IMR-90 (cell line): ENCODE measurements around the gene CNIH1. TPM values are rescaled to one million over a fixed set of nuclear protein-coding genes. Genes with fewer than 3 reads are reported as not detected.

Experiments used
- ATAC-seq: fragments of 200-7000 bp; cut with Tn5 transposase; 2 replicates; pipeline ENCODE4 v1.9.1; 2020; ENCODE audit warnings: low read depth, mild to moderate bottlenecking, moderate library complexity
- BruUV-seq: library from RNA; stranded (reverse); fragments of 400-500 nt; replicated peaks from 2 replicates; lab custom pipeline; 2021; lab: Mats Ljungman, UMichigan
- CTCF ChIA-PET: fragments of 300-600 bp; formaldehyde crosslinking; extraction: SDS; loops from one replicate; lab custom pipeline; 2021; ENCODE audit warnings: antibody characterized with exemption; lab: Yijun Ruan, JAX
- POLR2A ChIA-PET: fragments of 300-600 bp; sonication (Branson Sonifier 250); formaldehyde crosslinking; loops from one replicate; lab custom pipeline; 2022; ENCODE audit warnings: antibody characterized with exemption; ENCODE audit not compliant: unreplicated experiment; lab: Charles Lee
- DNase-seq: peaks from one replicate; pipeline ENCODE4 v3.0.0; 2013
- H2AFZ ChIP-seq: replicated peaks from 2 replicates; pipeline ENCODE3; 2013; ENCODE audit warnings: low read length, mild to moderate bottlenecking; ENCODE audit not compliant: poor library complexity
- H2AK5ac ChIP-seq: 2 replicates; pipeline ENCODE4 v1.6.1; 2013; ENCODE audit warnings: low read depth, low read length, inconsistent platforms
- H2AK9ac ChIP-seq: replicated peaks from 2 replicates; pipeline ENCODE3; 2013; ENCODE audit warnings: mild to moderate bottlenecking, low read depth, low read length, moderate library complexity; ENCODE audit not compliant: poor library complexity
- H2BK120ac ChIP-seq: 2 replicates; pipeline ENCODE4 v1.6.1; 2013; ENCODE audit warnings: low read depth, low read length, inconsistent platforms
- H2BK15ac ChIP-seq: 3 replicates; pipeline ENCODE4 v1.6.1; 2013; ENCODE audit warnings: low read depth, low read length, inconsistent platforms
- H2BK20ac ChIP-seq: 2 replicates; pipeline ENCODE4 v1.6.1; 2013; ENCODE audit warnings: low read depth, mild to moderate bottlenecking, inconsistent platforms, low read length, moderate library complexity
- H2BK5ac ChIP-seq: 2 replicates; pipeline ENCODE4 v1.6.1; 2013; ENCODE audit warnings: mild to moderate bottlenecking, low read depth, low read length, inconsistent platforms; ENCODE audit not compliant: poor library complexity, severe bottlenecking
- H3K14ac ChIP-seq: replicated peaks from 2 replicates; pipeline ENCODE4 v1.6.1; 2013; ENCODE audit warnings: low read depth, low read length, inconsistent platforms
- H3K18ac ChIP-seq: 2 replicates; pipeline ENCODE4 v1.6.1; 2013; ENCODE audit warnings: low read depth, low read length, control low read depth
- H3K23ac ChIP-seq: 2 replicates; pipeline ENCODE4 v1.6.1; 2013; ENCODE audit warnings: low read depth, low read length, inconsistent platforms
- H3K27ac ChIP-seq: 2 replicates; pipeline ENCODE4 v1.5.1; 2013; ENCODE audit warnings: mild to moderate bottlenecking, control low read depth, low read length; ENCODE audit not compliant: insufficient read depth
- H3K27me3 ChIP-seq: 2 replicates; pipeline ENCODE4 v1.6.1; 2013; ENCODE audit warnings: low read length; ENCODE audit not compliant: control insufficient read depth, insufficient read depth
- H3K36me3 ChIP-seq: 2 replicates; pipeline ENCODE4 v1.6.1; 2013; ENCODE audit warnings: low read length, mixed read lengths; ENCODE audit not compliant: control insufficient read depth, insufficient read depth
- H3K4ac ChIP-seq: 2 replicates; pipeline ENCODE4 v1.6.1; 2013; ENCODE audit warnings: low read depth, low read length, inconsistent platforms
- H3K4me1 ChIP-seq: 2 replicates; pipeline ENCODE4 v1.6.1; 2013; ENCODE audit warnings: low read length, mixed read lengths; ENCODE audit not compliant: control insufficient read depth, insufficient read depth
- H3K4me2 ChIP-seq: 2 replicates; pipeline ENCODE4 v1.6.1; 2013; ENCODE audit warnings: low read depth, mild to moderate bottlenecking, control low read depth, low read length, moderate library complexity
- H3K4me3 ChIP-seq: 2 replicates; pipeline ENCODE4 v1.5.1; 2013; ENCODE audit warnings: low read depth, mild to moderate bottlenecking, control low read depth, low read length, moderate library complexity; ENCODE audit not compliant: insufficient read depth
- H3K56ac ChIP-seq: 2 replicates; pipeline ENCODE4 v1.6.1; 2013; ENCODE audit warnings: low read length, inconsistent platforms; ENCODE audit not compliant: insufficient read depth; ENCODE audit errors: extremely low read depth
- H3K79me1 ChIP-seq, 2 experiments: 2 replicates each; pipeline ENCODE4 v1.6.1; 2013; ENCODE audit warnings: low read length in 2 of 2, inconsistent platforms in 1 of 2, low read depth in 1 of 2
- H3K9ac ChIP-seq: 2 replicates; pipeline ENCODE4 v1.6.1; 2013; ENCODE audit warnings: low read depth, low read length, control low read depth
- H3K9me1 ChIP-seq: 2 replicates; pipeline ENCODE4 v1.6.1; 2013; ENCODE audit warnings: low read length, inconsistent platforms; ENCODE audit not compliant: insufficient read depth
- H3K9me3 ChIP-seq: 2 replicates; pipeline ENCODE4 v1.6.1; 2013; ENCODE audit warnings: low read length; ENCODE audit not compliant: control insufficient read depth, insufficient read depth
- H4K20me1 ChIP-seq: 2 replicates; pipeline ENCODE4 v1.6.1; 2013; ENCODE audit warnings: low read length, inconsistent platforms; ENCODE audit not compliant: insufficient read depth
- H4K5ac ChIP-seq: 2 replicates; pipeline ENCODE4 v1.6.1; 2013; ENCODE audit warnings: mild to moderate bottlenecking, low read depth, low read length, control low read depth
- H4K8ac ChIP-seq, 2 experiments: 2 replicates each; pipeline ENCODE4 v1.6.1; 2013; ENCODE audit warnings: low read depth in 2 of 2, low read length in 2 of 2, control low read depth in 1 of 2, inconsistent platforms in 1 of 2
- H4K91ac ChIP-seq: 2 replicates; pipeline ENCODE4 v1.6.1; 2013; ENCODE audit warnings: low read depth, low read length, inconsistent platforms; ENCODE audit not compliant: insufficient read depth
- BHLHE40 ChIP-seq: fragments of 150-350 bp; IDR thresholded peaks from 2 replicates; pipeline ENCODE4 v1.6.1; 2016; ENCODE audit warnings: mild to moderate bottlenecking, low read depth, low read length
- CEBPB ChIP-seq: IDR thresholded peaks from 2 replicates; pipeline ENCODE4 v1.6.1; 2012; ENCODE audit warnings: low read depth, low read length, improper control_type of control experiment
- CHD1 ChIP-seq: IDR thresholded peaks from 2 replicates; pipeline ENCODE4 v1.6.1; 2012; ENCODE audit warnings: low read depth, low read length, improper control_type of control experiment
- CTCF ChIP-seq: conservative IDR thresholded peaks from 2 replicates; pipeline ENCODE4 v1.5.1; 2012; ENCODE audit warnings: mild to moderate bottlenecking, low read depth, low read length, improper control_type of control experiment
- FOS ChIP-seq: fragments of 150-350 bp; IDR thresholded peaks from 2 replicates; pipeline ENCODE4 v1.6.1; 2016; ENCODE audit warnings: low read depth, low read length
- MAFK ChIP-seq: IDR thresholded peaks from 2 replicates; pipeline ENCODE4 v1.6.1; 2012; ENCODE audit warnings: low read depth, low read length, improper control_type of control experiment
- MAZ ChIP-seq: IDR thresholded peaks from 2 replicates; pipeline ENCODE4 v1.6.1; 2012; ENCODE audit warnings: low read depth, mild to moderate bottlenecking, low read length, improper control_type of control experiment, moderate library complexity, borderline replicate concordance
- MXI1 ChIP-seq: IDR thresholded peaks from 2 replicates; pipeline ENCODE4 v1.6.1; 2012; ENCODE audit warnings: low read depth, mild to moderate bottlenecking, low read length, moderate library complexity, borderline replicate concordance
- NFE2L2 ChIP-seq: fragments of 150-350 bp; IDR thresholded peaks from 2 replicates; pipeline ENCODE4 v1.6.1; 2016; ENCODE audit warnings: low read depth, mild to moderate bottlenecking, low read length
- POLR2A ChIP-seq: IDR thresholded peaks from 2 replicates; pipeline ENCODE4 v1.6.1; 2012; ENCODE audit warnings: mild to moderate bottlenecking, low read depth, low read length
- RAD21 ChIP-seq: IDR thresholded peaks from 2 replicates; pipeline ENCODE4 v1.6.1; 2012; ENCODE audit warnings: low read length, improper control_type of control experiment
- RCOR1 ChIP-seq: IDR thresholded peaks from 2 replicates; pipeline ENCODE4 v1.6.1; 2012; ENCODE audit warnings: mild to moderate bottlenecking, low read length, improper control_type of control experiment; ENCODE audit not compliant: insufficient replicate concordance
- RFX5 ChIP-seq: IDR thresholded peaks from 2 replicates; pipeline ENCODE4 v1.8.0; 2012; ENCODE audit warnings: low read depth, mild to moderate bottlenecking, low read length, moderate library complexity
- SMC3 ChIP-seq: fragments of 150-350 bp; IDR thresholded peaks from 2 replicates; pipeline ENCODE4 v1.6.1; 2016; ENCODE audit warnings: low read depth, mild to moderate bottlenecking, antibody characterized with exemption, low read length, moderate library complexity
- WGBS, 2 experiments: methylation state at CpG; one replicate each; pipeline versions ENCODE4 v1.1.5 to v1.1.7; 2013; ENCODE audit warnings: missing lambda C conversion rate in 2 of 2; ENCODE audit not compliant: insufficient read length in 1 of 2; ENCODE audit errors: extremely low coverage in 2 of 2; 5-methylcytosine and 5-hydroxymethylcytosine counted together
- dilution Hi-C: fragments of 300-500 bp; cut with HindIII; formaldehyde crosslinking; loops from one replicate; pipeline ENCODE4 v1.14.3; 2018; ENCODE audit warnings: low sequenced_read_pairs; ENCODE audit not compliant: unreplicated experiment
- in situ Hi-C: fragments of 300-500 bp; cut with MboI; formaldehyde crosslinking; loops from 3 replicates; pipeline ENCODE4 v1.14.3; 2019; ENCODE audit warnings: low sequenced_read_pairs, inconsistent platforms, mixed read lengths
- intact Hi-C: fragments of 100-400 bp; cut with micrococcal nuclease; formaldehyde crosslinking; loops from 2 replicates; pipeline ENCODE4 v1.10.0; 2022
- polyA plus RNA-seq, 3 experiments: library from polyadenylated mRNA; depleted of rRNA; stranded (reverse); fragments of >200 nt; gene quantifications; 2 replicates each; pipeline ENCODE4 v1.2.3, GENCODE V29; 2012; ENCODE audit warnings: low replicate concordance in 1 of 3
- total RNA-seq: library from RNA; depleted of rRNA; stranded (reverse); fragments of >200 nt; gene quantifications from 2 replicates; pipeline ENCODE4 v1.2.3, GENCODE V29; 2012
- TF ChIP-seq, protein P1 (sequence below): fragments of 150-350 bp; IDR thresholded peaks from 2 replicates; pipeline ENCODE4 v1.6.1; 2016; ENCODE audit warnings: low read depth, mild to moderate bottlenecking, low read length, moderate library complexity, borderline replicate concordance
- TF ChIP-seq, protein P2 (sequence below): fragments of 150-350 bp; IDR thresholded peaks from 2 replicates; pipeline ENCODE4 v1.6.1; 2017; ENCODE audit warnings: mild to moderate bottlenecking, antibody characterized with exemption, low read length, low read depth

CNIH1 gene
- total and polyA plus RNA-seq, 2 of the 4 experiments (the other 2 are of a cell fraction) = 244 to 284 TPM

DNA sequence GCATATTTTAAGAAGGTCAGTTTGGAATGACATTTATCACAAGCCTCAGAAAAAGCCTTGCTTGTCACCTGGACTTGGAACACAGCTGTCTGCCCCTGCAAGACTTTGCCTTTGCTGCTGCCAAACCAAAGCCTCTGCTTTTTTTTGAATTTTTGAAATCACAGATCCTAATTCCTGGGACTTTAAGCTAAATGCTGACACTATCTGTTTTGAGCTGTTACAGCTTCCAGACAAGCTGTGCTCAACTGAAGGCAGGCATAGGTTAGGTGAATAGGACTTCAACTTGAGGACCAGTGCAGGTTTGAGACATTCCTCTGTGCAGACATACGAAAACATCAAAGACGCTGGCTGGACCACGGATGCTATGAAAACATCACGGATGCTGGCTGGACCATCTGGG, 55.6 kb downstream of the CNIH1 start:
- H3K4ac ChIP-seq = no peak overlapping the region
- H3K9me1 ChIP-seq = no peaks in the 10 kb centered on the region
- no peak overlapping the region for H2AK9ac ChIP-seq
- dilution Hi-C loops (no loop called here), in situ Hi-C loops (no loop called here), intact Hi-C loops (no loop called here)
- no peaks in the 10 kb centered on the region for H3K79me1 ChIP-seq
- H2BK20ac ChIP-seq = no peak overlapping the region
- H3K27me3 ChIP-seq = peaks cover 27% of the 10 kb centered on the region
- no peak overlapping the region for H3K27ac ChIP-seq
- H2BK15ac ChIP-seq = no peak overlapping the region
- H3K56ac ChIP-seq = no peak overlapping the region
- H3K18ac ChIP-seq = no peak overlapping the region
- 58% methylated on average over 4 of the region's 4 CpGs; no CpG with 5 or more reads in 1 of the 2 experiments for WGBS, 2 experiments
- no peak for DNase-seq
- BruUV-seq = no TSS peak
- no peak overlapping the region for H3K14ac ChIP-seq
- no peak overlapping the region for H4K5ac ChIP-seq
- POLR2A ChIA-PET = interaction anchor here (0.6 kb wide), 1 partner anchor 438 kb away, joined by 3 read pairs; no protein-coding TSS in a partner anchor
- H3K9ac ChIP-seq = no peak overlapping the region
- H3K4me3 ChIP-seq = no peak overlapping the region
- no peak overlapping the region for H4K91ac ChIP-seq
- no peak overlapping the region for H2BK5ac ChIP-seq
- H4K20me1 ChIP-seq = no peaks in the 10 kb centered on the region
- H3K4me2 ChIP-seq = no peak overlapping the region
- no peak overlapping the region for H3K23ac ChIP-seq
- no peak overlapping the region for H4K8ac ChIP-seq
- ATAC-seq = no peak
- TF ChIP-seq MAFK (no peak), RFX5 (no peak), MAZ (no peak), POLR2A (no peak), CHD1 (no peak), RAD21 (no peak), SMC3 (no peak), RCOR1 (no peak), MXI1 (no peak), FOS (no peak), NFE2L2 (no peak), CEBPB (no peak), CTCF (no peak), BHLHE40 (no peak)
- TF ChIP-seq, protein P1, sequence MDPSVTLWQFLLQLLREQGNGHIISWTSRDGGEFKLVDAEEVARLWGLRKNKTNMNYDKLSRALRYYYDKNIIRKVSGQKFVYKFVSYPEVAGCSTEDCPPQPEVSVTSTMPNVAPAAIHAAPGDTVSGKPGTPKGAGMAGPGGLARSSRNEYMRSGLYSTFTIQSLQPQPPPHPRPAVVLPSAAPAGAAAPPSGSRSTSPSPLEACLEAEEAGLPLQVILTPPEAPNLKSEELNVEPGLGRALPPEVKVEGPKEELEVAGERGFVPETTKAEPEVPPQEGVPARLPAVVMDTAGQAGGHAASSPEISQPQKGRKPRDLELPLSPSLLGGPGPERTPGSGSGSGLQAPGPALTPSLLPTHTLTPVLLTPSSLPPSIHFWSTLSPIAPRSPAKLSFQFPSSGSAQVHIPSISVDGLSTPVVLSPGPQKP = no peak
- TF ChIP-seq, protein P2, sequence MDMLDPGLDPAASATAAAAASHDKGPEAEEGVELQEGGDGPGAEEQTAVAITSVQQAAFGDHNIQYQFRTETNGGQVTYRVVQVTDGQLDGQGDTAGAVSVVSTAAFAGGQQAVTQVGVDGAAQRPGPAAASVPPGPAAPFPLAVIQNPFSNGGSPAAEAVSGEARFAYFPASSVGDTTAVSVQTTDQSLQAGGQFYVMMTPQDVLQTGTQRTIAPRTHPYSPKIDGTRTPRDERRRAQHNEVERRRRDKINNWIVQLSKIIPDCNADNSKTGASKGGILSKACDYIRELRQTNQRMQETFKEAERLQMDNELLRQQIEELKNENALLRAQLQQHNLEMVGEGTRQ = no peak
- H2AFZ ChIP-seq = no peak overlapping the region
- H3K36me3 ChIP-seq = no peaks in the 10 kb centered on the region
- no peaks in the 10 kb centered on the region for H3K9me3 ChIP-seq
- H3K4me1 ChIP-seq = no peaks in the 10 kb centered on the region; the same call in 1 of the 2 replicates
- no peak overlapping the region for H2AK5ac ChIP-seq
- CTCF ChIA-PET = no interaction called here
- H2BK120ac ChIP-seq = no peak overlapping the region
